GM18499 (cell line): ENCODE results near the gene CEP112.
"Not testable (repeated sequence)": the region's sequence is repeated elsewhere in the genome, so short reads cannot be mapped to it uniquely, and the experiment has no call there.

Experiments used
- ATAC-seq: cut with Tn5 transposase; IDR thresholded peaks from one replicate; pipeline ENCODE4 v1.9.1; 2021; ENCODE audit warnings: moderate number of reproducible peaks; ENCODE audit not compliant: insufficient read depth, unreplicated experiment

Gene CEP112

GRCh38 chr17:65711671-65712276 is 480.2 kb downstream of the CEP112 start:
- ATAC-seq, result no peak

GRCh38 chr17:65707780-65708179 is 484.2 kb downstream of the CEP112 start:
- no peak for ATAC-seq

- no peak for ATAC-seq
Observed at GRCh38 chr17:65704731-65705130, 487.2 kb downstream of the CEP112 start.

GRCh38 chr17:65703891-65704290 is 488.0 kb downstream of the CEP112 start:
- ATAC-seq, result no peak

- no peak for ATAC-seq
Observed at GRCh38 chr17:65699459-65699858, 492.5 kb downstream of the CEP112 start.

GRCh38 chr17:65698381-65699061 is 493.4 kb downstream of the CEP112 start:
- no peak for ATAC-seq

- no peak for ATAC-seq
Observed at GRCh38 chr17:65697661-65698060, 494.3 kb downstream of the CEP112 start.

GRCh38 chr17:65696739-65697394 is 495.1 kb downstream of the CEP112 start:
- ATAC-seq, result no peak

GRCh38 chr17:65694601-65695000 is 497.3 kb downstream of the CEP112 start:
- no peak for ATAC-seq

- no peak for ATAC-seq
Observed at GRCh38 chr17:65690626-65691310, 501.2 kb downstream of the CEP112 start.

- ATAC-seq, result no peak
Observed at GRCh38 chr17:65688307-65688706, 503.6 kb downstream of the CEP112 start.

- ATAC-seq, result no peak
Observed at GRCh38 chr17:65685110-65685509, 506.8 kb downstream of the CEP112 start.

- no peak for ATAC-seq
Observed at GRCh38 chr17:65684631-65685030, 507.3 kb downstream of the CEP112 start.

GRCh38 chr17:65683428-65683827 is 508.5 kb downstream of the CEP112 start:
- no peak for ATAC-seq

- ATAC-seq, result not testable (repeated sequence)
Observed at GRCh38 chr17:65681763-65682162, 510.2 kb downstream of the CEP112 start.

- no peak for ATAC-seq
Observed at GRCh38 chr17:65679165-65679845, 512.6 kb downstream of the CEP112 start.

- ATAC-seq, result no peak
Observed at GRCh38 chr17:65678546-65678945, 513.4 kb downstream of the CEP112 start.

- no peak for ATAC-seq
Observed at GRCh38 chr17:65677932-65678331, 514.0 kb downstream of the CEP112 start.

- no peak for ATAC-seq
Observed at GRCh38 chr17:65674246-65675045, 517.5 kb downstream of the CEP112 start.
